GM21447 (cell line): Measurements from ENCODE around the gene MAP3K6.
"Not testable (repeated sequence)": the region's sequence is repeated elsewhere in the genome, so short reads cannot be mapped to it uniquely, and the experiment has no call there.

ENCODE experiments used
- ATAC-seq: cut with Tn5 transposase; IDR thresholded peaks from one replicate; pipeline ENCODE4 v1.9.1; 2021; ENCODE audit not compliant: unreplicated experiment

The MAP3K6 gene, protein sequence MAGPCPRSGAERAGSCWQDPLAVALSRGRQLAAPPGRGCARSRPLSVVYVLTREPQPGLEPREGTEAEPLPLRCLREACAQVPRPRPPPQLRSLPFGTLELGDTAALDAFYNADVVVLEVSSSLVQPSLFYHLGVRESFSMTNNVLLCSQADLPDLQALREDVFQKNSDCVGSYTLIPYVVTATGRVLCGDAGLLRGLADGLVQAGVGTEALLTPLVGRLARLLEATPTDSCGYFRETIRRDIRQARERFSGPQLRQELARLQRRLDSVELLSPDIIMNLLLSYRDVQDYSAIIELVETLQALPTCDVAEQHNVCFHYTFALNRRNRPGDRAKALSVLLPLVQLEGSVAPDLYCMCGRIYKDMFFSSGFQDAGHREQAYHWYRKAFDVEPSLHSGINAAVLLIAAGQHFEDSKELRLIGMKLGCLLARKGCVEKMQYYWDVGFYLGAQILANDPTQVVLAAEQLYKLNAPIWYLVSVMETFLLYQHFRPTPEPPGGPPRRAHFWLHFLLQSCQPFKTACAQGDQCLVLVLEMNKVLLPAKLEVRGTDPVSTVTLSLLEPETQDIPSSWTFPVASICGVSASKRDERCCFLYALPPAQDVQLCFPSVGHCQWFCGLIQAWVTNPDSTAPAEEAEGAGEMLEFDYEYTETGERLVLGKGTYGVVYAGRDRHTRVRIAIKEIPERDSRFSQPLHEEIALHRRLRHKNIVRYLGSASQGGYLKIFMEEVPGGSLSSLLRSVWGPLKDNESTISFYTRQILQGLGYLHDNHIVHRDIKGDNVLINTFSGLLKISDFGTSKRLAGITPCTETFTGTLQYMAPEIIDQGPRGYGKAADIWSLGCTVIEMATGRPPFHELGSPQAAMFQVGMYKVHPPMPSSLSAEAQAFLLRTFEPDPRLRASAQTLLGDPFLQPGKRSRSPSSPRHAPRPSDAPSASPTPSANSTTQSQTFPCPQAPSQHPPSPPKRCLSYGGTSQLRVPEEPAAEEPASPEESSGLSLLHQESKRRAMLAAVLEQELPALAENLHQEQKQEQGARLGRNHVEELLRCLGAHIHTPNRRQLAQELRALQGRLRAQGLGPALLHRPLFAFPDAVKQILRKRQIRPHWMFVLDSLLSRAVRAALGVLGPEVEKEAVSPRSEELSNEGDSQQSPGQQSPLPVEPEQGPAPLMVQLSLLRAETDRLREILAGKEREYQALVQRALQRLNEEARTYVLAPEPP (N-terminal part only)

DNA sequence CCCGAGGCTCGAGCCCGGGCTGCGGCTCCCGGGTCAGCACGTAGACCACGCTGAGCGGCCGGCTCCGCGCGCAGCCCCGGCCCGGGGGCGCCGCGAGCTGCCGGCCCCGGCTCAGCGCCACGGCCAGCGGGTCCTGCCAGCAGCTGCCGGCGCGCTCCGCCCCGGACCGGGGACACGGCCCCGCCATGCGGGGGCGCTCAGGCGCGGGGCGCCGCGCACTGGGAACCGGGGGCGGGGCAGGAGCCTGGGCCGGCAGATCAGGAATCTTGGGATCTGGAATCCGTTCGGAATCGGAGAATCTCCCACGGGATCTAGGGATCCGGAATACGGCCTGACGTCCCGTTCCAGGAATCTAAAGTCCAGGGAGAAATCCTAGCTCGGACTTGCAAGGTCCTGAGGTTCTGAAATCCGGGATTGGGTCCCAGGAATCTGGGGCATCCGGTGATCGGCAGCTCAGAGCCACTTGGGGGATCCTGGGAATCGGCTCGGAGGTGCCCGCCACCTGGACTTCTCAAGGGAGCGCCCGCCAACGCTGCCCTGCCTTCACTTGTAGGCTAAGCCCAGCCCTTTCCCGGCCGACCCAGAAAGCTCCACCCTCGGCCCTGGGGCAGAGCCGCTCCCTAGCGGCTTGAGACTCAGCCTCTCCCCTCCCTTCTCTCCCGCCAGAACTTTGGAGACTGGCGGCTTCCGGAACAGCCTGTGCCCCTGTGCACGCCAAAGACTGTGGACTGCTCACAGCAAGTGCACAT, at the start of gene MAP3K6:
MAP3K6 (minus strand) TSS at position 551 of the 749 bp plus-strand sequence; CDS start at position 187, 364 bp downstream.
- peak; percentile 34 for ATAC-seq

DNA sequence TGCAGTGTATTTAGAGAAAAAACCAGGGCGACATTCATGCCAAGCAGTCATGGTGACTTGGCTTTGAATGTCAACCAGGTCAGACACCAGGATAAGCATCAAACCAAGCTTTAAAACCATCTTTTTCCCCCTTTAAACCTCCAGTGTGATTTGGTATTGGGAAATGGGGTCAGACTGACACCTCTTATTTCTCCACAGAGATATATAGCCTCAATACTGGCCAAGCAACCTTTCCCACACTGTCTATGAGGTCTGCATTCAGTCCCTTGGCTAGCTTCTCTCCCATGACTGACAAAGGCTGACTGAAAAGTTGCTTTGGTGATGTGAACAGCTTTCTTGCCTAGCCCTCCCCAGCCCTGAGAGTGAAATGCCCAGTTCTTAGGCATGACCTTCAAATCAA, 47.3 kb upstream of the MAP3K6 start:
- no peak for ATAC-seq

DNA sequence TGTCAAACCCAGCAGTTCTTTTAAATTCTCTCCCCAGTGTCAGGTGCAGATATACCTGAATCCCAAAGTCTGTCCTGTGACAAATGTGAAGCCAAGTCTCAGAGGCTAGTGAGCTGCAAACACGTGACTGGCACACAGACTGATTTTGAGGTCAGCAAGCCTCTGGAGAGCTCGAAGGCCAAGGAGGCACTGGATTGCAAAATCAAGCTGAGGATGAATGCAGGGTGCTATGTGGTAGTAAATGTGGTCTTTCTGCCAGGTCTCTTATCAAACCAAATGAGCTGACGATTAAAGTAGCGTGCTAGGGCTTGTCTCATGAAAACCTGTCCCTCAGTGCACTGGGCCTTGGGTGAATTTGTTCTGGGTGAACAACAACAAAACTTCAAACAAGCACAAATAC, 46.2 kb upstream of the MAP3K6 start:
- no peak for ATAC-seq

DNA sequence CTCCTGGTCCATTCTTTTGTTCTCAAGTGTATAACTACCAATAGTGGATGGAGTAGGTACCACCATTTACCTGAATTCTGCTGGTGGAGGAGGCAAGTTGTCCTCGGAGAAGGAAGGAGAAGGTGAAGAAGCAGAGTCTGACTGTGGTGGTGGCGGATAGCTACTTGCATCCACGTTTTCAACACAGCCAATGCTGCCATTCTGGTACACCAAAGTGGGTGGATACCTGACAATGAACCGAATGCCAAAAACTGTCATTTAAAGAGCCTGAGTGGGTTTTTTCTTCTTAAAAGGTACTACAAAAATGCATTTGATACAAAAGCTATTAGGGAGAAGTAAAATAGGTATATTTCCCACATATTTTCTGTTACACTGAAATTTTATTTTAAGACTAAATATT, 45.7 kb upstream of the MAP3K6 start:
- no peak for ATAC-seq

DNA sequence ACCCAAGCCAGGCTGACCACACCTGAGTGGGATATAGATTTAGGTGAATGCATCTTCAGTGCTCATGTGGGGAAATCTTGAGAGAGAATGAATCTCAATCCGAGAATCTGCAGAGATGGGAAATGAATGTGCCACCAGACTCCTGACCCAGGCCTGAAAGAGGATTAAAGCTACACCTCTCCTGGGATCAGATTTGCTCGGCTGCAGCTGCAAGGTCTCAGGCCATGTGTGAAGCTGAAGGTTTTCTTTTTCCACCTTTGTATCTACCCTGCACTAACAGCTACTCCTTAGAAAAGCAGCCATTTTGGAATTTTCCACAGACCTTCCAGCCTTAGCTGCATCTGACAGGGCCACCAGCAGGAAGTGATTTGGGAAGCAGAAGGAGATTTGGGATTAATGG, 43.9 kb upstream of the MAP3K6 start:
- no peak for ATAC-seq

DNA sequence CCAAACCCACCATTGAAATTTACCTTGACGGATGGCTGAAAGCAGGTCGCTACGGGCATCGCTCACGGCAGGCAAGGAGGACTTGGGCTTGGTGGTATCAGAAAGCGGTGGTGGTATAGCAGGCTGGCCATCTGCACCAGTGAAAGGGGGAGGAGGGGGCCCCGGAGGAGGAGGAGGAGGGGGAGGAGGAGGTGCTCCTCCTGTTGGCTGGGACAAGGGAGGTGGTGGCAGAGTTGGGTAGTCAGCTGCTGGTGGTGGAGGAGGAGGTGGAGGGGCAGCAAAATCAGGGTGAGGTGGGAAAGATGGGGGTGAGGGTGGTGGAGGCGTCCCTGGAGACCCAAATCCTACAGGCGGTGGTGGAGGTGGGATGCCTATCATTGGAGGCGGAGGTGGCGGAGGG, 42.9 kb upstream of the MAP3K6 start:
- ATAC-seq, result no peak

DNA sequence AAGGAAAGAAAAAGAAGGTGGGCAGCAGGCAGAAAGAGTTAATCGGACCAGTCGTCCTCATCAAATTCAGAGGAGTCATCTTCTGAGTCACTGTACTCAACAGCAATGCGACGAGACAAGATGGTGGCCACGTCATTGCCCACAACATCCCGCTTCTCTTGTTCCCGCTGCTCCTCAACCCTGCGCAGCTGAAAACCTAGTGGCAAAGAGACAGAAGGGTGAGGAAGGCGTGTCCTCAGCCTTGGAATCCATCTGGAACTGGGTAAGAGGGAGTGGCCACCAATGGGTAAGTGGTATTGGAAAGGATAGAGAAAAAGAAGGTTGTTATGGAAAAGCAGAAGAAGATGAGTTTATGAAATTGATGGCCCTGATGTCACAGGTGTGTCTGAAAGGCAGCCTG, 41.4 kb upstream of the MAP3K6 start:
- ATAC-seq, result no peak

DNA sequence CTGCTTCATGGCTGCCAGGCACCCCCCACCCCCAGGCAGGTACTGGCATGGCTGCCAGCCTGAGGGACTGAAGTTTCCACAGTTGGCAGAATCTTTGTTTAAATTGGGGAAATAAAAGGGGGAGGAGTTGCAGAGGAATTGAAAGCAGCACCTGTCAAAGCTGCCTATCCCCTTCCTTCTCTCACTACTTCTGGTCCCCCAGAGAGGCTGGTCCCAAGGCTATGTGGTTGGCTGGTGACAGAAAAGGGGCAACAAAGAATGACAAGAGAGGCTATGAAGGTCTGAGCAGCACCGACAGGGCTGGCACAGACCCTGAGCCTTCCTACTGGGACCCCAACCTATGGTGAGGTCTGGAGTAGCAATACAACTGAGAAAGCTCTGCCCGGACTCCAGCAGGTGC, 40.0 kb upstream of the MAP3K6 start:
- not testable (repeated sequence) for ATAC-seq

DNA sequence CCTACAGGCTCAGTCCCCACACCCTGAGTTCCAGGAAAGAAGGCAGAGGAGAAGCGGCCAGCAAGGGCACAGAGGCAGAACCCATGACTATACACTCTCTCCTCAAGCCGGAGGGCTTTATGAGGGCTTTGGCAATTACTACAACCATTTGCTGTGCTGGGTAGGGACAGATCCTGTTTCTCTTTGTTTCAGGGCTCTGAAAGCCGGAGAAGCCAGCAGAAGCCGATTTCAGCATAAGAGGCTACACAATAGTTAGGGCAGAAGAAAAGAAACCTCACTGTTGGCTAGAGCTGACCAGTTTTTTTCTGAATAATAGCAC, 39.6 kb upstream of the MAP3K6 start:
- no peak for ATAC-seq

DNA sequence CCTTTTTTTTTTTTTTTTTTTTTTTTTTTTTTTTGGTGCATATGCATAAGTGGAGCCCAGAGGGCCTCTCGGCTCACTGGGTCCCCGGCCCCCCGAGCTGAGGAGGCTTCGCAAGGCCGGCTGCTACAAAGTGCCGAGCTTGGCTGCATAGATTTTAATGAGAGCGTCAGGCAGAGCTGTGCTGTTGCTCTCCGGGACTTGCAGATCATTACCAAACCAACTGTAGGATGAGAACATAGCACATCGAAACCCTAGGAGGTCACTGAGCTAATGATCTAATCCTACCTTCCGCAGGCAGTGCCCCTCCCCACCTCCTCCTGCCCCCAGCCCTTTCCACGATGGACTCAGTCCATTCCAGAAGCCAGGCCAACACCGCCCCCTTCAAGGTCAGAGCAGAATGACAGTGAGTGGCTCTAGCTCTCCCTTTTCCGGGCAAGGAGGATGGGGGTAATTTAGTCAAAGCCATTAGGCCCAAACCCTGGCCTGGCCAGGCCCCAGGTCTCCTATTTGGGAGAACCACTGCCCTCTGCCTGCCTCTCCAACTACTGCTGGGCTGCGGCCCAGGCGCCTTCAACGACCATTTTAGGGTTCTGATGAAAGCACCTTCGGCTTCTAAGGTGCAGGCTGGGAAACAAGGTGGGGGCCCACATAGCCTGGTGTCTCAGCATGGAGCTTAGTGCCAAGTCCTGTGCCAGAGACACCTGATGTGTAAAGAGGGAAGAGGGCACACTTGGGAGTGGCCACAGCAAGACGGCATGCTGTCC, 39.0 kb upstream of the MAP3K6 start:
- not testable (repeated sequence) for ATAC-seq

DNA sequence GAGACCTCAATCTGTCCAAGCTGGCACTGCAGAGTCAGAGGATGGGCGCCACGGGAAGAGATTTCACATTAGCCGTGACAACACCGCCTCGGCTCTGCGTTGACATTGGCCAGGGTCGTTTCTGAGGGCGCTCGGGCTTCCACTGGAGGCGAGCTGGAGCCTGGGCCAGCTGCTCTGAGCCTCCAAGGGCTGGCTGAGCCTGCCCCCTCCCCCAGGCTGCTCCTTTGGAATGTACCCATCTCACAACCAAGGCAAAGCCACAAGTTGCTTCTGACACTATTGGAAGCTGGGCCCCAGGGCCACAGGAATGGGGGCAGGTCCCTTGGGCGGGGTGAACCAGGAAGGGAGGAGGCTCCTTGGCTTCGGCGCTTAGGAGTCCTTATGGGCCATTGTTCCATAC, 38.3 kb upstream of the MAP3K6 start:
- ATAC-seq, result no peak

DNA sequence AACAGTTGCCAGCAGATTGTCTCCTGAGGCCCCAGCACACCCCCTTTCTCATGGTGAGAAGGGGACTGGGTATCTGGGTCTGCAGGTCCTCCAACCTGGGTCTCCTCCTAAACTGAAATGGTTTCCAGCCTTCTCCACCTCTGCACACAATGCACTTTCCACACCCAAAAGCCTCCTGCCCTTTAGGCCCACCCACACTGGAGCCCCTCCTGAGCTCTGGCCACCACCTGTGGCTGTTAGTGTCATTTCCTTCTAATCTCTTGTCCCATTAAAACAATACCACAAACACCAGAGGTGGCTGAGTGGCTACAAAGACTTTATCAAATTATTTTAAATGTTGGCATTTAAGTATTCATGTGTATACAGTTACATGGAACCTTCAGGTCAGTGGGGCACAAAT, 37.2 kb upstream of the MAP3K6 start:
- ATAC-seq, result no peak

DNA sequence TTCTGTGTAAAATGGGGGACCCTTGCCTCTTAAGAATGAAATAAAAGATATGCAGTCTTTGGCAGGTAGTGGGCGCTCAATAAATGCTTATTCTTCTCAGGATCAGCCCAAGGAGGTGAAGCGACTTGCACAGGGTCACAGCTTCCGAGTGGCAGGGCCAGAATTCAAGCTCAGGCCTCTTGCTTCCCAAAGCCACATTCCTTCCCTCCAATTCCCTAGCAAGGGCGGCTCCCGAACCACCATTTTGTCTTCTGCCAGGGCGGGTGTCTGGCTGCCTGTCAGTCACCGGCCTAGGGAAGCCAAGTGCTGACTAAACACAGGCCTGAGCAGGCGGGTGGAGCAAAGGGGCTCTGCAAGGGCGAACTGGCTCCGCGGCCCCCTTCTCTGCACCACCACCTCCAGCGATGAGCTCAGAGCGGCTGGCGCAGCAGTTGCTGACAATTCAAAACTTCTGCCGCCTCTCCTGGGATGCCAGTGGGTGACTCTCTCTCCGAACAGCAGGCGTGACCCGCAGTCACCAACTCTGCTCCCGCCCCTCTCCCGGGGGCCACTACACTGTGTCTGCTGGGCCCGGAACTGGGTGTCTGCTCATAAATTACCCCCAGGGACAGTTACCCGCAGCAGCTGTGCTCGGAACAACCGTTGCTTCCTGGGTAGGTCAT, 36.4 kb upstream of the MAP3K6 start:
- ATAC-seq, result no peak

DNA sequence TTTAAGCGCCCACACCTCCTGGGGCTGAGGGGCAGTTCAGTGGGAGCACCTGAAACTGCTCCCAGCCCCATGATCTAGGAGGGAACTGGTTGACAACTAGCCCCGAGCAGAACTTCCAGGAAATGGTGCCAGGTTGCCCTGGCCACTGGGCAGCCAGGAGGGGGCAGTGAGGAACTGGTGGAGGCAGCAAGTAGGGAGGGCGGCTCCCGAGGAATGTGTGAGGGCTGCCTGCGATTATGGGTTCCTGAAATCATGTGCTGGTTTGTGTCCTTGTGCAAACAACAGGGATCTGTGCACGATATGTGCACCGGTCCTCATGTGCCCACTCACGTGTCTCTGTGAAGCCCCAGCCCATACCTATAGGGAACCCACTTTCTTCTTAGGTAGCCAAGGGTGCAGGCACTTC, 35.6 kb upstream of the MAP3K6 start:
- ATAC-seq, result no peak

DNA sequence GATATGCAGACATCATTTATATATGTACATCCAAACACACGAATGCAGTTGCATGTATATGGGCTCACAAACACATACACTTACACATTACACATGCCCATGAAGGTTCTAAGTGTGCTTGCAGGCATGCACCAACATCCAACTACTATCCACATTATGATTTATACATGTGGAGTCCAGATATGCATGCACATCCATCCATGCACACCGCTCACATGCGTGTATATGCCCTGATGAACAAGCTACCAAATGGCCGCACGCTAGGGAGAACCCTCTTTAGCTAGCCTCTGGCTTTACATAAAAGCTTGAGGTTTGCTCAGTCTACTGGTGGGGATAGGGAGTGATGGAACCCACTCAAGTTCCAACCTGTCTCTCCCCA, 34.2 kb upstream of the MAP3K6 start:
- no peak for ATAC-seq

DNA sequence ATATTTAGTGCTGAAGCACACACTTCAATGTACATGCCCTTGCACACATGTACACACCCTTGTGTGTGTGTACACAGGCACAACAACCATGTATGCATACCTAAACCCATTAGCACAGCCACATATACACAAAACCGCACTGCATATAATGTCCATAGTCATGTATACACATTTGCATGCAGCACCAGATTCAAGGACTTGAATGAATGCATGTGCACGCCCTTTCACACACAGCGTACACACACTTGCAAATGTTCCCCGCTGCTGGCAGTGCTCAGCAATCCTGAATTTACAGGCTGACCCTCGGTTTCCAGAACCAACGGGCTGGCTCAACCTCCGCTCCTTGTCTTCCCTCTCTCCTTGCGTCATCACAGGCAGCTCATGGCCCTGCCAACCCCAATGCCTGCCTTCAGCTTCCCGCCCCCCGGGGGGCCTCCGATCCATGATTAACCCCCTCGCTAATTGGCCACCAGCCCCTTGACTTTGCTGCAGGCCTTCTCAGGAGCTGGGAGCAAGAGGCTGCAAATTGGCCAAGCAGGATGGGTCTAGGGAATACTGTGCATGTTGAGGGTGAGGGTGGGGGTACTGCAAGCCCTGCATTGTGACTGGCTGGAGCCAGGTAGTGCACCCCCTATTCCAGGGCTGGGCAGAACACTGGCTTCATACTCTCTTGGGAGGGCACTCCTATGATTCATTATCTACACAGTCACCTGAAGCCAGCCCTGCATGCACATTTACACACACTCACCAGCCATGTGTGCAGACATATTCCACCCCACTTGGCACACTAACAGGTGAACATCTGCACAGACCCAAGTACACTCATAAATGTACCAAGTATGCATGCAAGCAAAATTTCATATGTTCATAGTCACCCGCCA, 33.6 kb upstream of the MAP3K6 start:
- ATAC-seq, result no peak

DNA sequence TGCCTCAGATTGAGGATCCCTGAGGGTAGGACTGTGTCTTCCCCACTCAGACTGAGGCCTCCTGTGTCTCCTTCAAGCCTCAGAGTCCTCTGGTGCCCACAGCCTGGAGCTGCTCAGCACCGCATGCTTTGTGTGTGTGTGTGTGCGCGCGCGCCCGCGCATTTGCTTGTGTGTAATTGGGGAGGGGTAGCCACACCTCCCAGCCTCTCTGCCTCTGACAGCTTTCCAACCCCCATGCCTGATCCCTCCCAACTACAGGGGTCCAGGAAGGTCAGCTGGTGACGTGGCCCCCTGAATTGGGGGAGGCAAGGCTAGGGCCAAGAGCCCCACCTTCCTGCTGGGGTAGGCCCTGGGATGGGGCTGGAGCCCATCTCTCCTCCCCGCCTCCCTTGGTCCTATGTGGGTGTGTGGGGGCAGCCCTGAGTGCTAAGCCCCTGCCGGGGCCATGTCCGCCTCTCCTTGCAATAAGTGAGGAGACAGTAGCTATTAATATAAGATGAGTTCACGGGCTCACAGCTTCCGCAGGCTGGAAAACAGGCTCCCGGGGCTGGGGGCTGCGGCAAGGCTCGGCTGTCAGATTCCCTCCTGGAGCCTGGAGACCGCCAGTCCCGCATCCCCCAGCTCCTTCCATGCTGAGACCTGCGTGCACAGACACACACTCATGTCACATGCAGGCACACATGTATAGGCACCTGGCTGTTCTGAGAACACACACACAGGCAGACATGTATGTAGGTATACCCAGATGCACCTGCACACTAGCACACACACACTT, 32.7 kb upstream of the MAP3K6 start:
- ATAC-seq, result no peak
